IPS-NIHi7 (cell line): Measurements from ENCODE around the gene ARHGEF4.

Source experiments
- DNase-seq: peaks from one replicate; pipeline ENCODE4 v3.0.0; 2012; ENCODE audit warnings: mixed read lengths; ENCODE audit errors: extremely low spot score

ARHGEF4 gene

GRCh38 chr2:130834931-130835765 is 1.6 kb upstream of the ARHGEF4 start:
- no peak for DNase-seq

DNA sequence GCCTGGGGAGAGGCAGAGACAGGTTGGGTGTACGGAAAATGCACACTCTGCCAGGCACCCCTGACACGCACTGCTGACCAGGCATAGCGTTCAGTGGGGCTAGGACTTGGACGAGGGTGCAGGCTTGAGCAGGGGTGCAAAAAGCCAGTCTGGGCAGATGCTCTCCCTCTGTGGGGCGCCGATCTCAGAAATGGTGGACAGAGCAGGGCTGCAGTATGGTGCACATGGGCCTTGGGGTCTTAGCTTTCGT is 1.0 kb upstream of the ARHGEF4 start:
- no peak for DNase-seq

DNA sequence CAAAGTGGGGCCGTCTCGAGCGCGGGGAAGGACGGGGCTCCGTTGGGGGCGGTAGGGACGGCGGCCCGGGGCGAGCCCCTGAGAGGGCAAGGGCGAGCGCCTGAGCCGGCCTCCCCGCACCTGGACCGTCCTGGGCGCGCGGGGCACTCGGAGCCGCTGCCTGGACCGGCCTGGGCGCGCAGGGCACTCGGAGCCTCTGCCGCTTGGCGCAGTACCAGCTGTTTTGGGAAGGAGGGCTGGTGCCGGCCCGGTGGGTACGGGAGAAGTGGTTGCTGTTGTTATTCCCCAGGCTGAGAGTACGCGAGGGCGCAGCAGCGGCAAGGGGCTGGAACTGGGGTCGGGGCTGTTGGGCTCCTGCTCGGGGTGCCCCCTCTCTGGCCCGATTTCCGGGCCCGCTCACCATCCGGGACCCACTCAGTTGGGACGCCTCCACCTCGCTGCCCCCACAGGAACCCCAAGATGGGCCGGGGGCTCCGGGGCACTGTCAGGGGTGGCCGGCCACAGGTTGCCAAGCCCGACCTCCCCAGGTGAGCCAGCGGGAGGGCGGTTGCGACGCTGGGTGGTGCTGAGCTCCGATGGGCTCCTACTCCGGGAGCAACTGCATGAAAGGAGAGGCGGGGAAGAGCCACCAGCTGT is 579 bp downstream of the ARHGEF4 start:
- DNase-seq, result no peak

DNA sequence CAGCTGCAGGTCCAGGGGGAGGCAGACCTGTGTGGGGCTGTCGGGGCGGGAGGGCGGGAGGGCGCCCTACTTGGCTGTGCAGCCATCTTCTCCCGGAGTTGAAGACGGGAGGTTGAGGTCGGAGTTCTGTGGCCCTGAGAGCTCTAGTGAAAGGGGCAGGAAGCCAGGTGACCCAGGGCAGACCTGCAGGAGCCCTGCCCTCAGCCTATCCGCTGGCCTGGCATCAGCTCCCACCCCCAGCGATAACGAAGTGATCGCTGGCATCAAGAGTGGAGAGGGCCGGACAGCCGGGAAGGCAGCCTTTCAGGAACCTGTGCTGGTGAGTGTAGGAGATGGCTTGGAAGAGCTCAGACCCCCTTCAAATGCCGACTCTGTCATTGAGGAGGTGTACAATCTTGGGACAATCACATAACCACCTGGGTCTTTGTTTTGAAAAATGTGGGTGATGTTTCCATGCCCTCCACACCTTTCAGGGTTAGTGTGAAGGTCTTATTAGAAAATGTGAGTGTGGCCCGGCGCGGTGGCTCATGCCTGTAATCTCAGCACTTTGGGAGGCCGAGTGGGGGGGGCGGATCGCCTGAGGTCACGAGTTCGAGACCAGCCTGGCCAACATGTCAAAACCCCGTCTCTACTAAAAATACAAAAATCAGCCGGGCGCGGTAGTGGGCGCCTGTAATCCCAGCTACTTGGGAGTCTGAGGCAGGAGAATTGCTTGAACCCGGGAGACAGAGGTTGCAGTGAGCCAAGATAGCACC is 1.3 kb downstream of the ARHGEF4 start:
- no peak for DNase-seq

DNA sequence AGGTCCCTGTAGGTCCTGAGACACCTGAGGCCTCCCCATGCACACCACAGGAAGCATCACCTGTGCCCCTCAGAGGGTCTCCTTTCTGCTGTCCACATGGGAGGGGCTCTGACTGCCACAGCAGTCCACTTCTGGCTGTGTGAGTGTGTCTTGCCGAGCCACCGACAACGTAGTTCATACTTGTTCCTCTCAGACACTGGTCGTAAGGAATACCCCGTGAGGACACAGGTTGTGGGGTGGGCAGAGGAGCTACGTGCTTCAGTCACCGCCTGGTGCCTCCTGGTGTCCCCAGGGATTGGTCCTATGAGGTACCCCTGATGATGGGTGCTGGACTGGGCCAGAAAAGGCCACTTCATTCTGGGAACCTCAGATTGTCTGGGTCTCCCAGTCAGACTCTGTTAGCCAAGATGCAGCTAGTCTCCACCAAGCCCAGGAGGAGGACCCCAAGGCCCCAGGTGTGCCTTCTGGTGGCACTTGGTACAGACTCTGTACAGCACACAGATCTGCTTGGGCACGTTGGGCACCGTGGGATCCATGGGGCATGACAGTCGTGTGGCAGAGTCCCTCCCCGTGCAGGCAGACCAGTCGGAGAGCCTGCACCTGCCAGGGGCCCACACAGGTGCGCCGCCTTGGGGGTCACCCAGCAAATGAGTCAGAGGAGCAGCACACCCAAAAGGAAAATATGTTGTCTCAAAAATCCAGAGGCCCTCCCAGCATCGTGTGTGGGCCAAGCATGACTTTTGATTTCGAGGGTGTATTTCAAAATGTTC is 2.5 kb downstream of the ARHGEF4 start:
- DNase-seq, result no peak

- no peak for DNase-seq
These were observed 3.8 kb downstream of the ARHGEF4 start for GRCh38 chr2:130840506-130840905.

- no peak for DNase-seq
These were observed 5.1 kb downstream of the ARHGEF4 start for GRCh38 chr2:130841741-130842365.

- DNase-seq, result peak; percentile 58
These were observed 6.1 kb downstream of the ARHGEF4 start for GRCh38 chr2:130842770-130843169.

GRCh38 chr2:130843321-130843985 is 6.7 kb downstream of the ARHGEF4 start:
- no peak for DNase-seq

DNA sequence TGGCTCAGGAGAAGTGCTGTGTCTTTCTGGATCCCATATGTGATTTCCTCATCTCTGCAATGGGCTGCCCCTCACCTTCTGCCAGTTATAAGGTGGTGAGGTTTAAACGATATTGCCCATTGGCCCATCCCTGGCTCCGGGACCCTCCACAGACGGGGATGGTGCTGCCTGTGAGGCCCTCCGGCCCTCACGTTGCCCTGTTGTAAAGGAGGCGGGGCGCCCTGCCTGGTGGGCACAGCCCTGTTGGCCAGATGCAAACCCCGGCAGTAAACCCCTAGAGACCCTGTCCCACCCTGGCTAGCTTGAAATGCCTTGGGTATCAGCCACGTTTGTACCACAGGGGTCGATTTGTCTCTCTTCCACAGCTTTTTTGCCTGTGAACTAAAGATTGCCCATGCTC is 7.4 kb downstream of the ARHGEF4 start:
- DNase-seq, result no peak

DNA sequence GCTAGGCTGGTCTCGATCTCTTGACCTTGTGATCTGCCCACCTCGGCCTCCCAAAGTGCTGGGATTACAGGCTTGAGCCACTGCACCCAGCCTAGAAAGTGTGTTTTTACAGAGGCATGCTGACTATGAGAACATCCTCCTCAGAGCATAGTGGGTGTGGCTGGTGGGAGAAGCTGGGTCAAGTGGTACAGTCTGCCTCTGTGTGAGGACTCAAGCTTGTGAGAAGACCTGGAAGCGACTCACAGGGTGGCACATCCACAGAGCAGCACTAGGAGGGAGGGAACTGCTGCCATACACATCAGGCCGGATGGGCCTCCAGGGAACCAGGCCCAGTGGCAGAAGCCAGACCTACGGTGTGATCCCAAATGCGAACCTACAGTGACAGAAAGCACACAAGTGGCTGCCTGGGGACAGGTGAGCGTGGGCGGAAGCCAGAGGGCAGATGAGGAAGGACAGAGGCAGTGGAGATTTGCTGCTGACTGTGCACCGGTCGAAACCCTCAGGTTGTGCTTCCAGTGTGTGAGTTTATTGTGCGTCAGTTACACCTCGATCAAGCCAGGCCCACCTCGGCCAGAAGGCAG is 8.9 kb downstream of the ARHGEF4 start:
- no peak for DNase-seq

GRCh38 chr2:130846233-130846632 is 9.5 kb downstream of the ARHGEF4 start:
- DNase-seq, result no peak

GRCh38 chr2:130846686-130847375 is 10.1 kb downstream of the ARHGEF4 start:
- no peak for DNase-seq

GRCh38 chr2:130847776-130848525 is 11.2 kb downstream of the ARHGEF4 start:
- DNase-seq, result no peak

- DNase-seq, result no peak
These were observed 12.0 kb downstream of the ARHGEF4 start for GRCh38 chr2:130848526-130849210.

DNA sequence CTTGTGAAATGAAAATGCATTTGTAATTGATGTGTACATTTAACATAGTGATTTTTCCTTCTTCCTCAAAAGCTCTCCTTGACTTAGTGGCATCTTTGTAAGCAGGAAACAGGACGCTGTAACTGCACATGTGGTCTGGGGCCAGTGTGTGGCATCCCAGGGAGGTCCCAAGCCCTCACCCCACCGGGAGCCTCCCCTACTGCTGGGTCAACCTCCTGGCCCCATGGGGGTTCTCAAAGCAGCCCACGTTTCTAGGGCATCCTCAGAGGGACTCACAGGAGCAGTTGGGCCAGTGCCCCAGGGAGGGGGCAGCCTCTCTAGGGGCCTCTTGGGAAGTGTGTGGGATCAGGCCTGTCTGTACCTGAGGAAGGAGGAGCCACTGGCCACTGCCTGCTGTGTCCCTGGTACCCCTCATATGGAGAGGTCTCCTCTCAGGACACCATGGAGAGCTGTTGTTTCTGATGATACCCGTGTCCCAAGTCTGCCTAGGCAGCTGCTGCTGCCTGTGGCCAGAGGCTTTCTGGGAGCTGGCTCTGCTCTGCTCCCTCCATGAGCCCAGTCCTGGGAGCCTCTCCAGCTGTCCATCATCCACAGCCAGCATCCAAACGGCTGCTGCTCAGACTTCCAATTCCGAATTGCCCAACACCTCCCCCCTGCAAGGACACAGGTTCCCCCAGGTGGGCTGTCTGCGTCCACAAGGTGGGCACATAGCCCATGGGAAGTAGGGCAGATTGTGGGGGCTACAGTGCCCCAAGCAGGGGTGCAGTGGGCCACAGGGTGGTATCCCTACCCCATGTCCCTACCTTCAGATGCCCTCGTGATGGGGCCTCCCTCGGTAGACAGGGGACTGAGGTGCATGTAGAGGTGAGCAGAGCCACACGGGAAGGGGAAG is 13.4 kb downstream of the ARHGEF4 start:
- DNase-seq, result no peak

DNA sequence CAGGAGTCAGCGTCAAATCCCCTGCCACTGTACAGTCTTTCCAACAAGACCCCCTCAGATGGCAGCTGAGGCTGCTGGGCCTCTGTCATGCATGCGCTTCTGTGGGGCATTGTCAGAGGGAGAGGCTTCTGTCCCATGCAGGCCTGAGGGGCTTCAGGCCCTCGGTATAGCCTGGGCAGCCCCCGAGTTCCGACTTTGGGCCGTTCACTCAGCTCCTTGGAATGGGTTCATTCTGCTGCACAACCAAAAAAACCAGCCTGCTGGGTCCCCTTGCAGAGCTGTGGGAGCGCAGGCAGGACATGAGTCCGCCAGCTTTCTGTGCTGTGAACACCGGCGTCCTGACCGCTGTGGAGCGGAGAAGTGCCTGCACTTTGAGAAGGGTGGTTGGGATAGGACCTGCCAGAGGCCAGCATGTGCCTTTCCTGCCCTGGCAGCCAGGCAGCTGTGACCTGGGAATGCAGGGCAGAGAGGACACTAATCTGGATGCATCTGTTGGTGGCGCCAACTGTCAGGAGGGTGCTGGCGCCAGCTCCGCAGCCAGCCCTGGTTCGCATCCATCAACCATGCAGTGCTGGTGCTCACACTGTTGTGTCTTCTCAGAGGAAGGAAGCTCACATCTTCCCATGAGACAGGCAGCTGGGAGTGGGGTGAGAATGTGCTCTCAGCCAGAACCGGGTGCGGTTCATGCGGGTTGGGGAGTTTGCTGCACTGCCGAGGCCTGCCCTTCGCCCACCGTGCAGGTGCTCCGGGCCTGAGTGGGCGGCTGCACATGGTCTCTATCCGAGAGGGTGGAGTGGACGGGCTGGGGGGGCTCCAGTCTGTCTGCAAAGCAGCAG is 14.3 kb downstream of the ARHGEF4 start:
- no peak for DNase-seq
